Fibroblast of peridontal ligament (primary cell): Measurements from ENCODE around the gene HEMGN.

Experiments used
- DNase-seq: peaks from one replicate; pipeline ENCODE4 v3.0.0-alpha.2; 2010; ENCODE audit errors: extremely low read depth

HEMGN gene

GRCh38 chr9:97895695-97896332 lies 42.2 kb downstream of the HEMGN start:
- no peak for DNase-seq

GRCh38 chr9:97895211-97895610 lies 42.8 kb downstream of the HEMGN start:
- DNase-seq: no peak

DNA sequence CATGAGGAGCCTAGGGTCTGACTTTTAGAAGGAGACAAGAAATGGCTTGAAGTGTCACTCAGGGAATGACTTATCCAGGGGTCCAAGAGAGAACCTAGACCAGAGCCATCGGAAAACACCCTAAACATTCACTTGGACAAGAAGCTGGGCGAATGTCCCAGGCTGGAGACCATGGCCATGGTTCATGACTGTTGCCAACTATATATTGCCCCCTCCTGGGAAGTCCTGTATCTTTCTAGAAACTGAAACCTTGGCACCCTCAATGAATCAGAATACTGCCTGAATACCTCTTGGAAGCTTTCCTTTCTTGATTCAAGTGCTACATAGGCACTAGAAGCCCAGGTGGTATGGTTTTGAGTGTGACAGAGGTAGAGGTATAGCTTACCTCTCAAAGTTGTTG lies 45.6 kb downstream of the HEMGN start:
- DNase-seq: no peak

GRCh38 chr9:97891736-97892135 lies 46.2 kb downstream of the HEMGN start:
- peak; percentile 29 for DNase-seq

DNA sequence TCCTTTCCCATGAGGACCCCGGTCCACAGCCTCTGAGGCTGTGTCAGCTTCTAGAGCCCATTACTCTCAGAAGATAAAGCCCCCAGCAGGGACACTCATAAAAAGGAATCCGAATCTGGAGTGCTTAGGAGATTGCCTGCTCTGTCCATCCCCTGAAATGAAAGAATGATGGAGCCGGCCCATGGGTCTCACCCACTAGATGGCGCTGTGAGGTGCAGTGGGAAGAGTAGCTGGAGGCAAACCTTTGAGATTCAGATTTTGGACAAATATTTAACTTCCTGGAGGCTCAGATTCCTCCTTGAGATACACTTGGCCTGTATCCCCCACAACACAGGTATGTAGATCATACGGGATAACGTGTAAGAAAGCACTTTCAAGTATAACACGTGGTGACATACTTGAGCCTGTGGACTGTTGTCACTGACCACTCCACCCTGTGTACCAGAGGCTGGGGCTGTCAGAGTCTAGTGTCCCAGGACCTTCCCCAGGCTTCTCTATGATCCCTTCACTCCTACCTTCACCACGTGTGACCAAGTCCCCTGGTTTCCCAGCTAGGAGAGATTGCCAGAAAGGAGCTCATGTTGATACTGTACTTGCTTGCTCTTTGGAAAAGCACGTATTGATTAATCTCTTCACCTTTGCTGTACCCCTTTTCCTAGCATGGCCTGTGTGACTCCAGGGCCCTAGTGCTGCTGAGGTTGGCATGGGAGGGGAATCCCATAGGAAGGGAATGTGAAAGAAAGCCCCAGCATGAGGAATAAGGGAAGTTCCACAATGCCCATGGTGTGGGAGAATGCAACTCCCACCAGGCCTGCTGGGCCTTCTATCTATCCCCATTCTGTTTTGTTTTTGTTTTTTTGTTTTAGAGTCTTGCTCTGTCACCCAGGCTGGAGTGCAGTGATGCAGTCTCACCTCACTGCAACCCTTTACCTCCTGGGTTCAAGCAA lies 47.8 kb downstream of the HEMGN start:
- DNase-seq: peak; percentile 9

DNA sequence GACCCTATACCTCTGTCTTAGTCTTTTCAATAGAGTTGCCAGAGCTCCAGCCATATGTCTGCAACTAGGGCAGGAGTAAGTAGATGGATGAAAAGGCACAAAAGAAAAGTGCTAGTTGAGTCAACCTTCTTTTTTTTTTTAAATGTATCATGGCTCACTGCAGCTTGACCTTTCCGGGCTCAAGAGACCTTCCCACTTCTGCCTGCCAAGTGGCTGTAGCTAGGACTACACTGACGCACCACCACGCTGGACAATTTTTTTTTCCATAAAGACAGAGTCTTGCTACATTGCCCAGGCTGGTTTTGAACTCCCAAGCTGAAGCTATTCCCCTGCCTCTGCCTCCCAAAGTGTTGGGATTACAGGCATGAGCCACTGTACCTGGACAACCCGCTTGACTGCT lies 57.6 kb downstream of the HEMGN start:
- DNase-seq: peak; percentile 26
